ENCODE measurements around the gene B3GAT2.

The B3GAT2 gene

DNA sequence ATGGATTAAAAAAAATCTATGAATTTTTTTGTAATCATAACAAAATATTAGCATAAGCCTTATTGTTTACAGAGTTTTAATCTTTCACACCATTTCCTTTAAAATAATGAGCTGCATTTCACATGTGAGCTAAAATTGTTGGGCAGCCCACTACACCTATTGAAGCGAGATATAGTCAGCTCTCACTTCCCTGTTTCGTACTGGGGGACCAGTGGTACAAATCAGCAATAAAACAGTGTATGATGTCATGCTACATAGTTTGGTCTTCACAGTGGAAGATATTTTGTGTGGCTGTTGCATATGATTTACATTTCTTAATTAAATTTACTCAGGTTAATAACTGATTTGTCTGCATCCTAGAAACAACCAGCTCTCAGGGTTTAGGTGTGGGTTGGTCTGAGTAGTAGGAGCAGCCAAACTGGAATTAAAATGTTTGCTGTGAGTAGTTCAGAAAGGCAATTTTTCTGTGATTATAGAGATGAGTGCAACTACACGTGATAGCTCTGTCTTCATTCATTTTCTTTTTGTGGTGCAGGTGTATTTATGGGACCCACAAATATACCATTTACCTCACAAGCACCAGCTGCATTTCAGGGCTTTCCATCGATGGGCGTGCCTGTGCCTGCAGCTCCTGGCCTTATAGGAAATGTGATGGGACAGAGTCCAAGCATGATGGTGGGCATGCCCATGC is 99.3 kb downstream of the B3GAT2 start:
- no peak overlapping the region for H3K4me3 ChIP-seq (ENCODE audit: low read length)
- no peak for DNase-seq (ENCODE audit: low read depth)
- TF ChIP-seq CTCF (conservative IDR thresholded peaks at IDR 0.05; ENCODE audit: low read depth, low read length): no peak

DNA sequence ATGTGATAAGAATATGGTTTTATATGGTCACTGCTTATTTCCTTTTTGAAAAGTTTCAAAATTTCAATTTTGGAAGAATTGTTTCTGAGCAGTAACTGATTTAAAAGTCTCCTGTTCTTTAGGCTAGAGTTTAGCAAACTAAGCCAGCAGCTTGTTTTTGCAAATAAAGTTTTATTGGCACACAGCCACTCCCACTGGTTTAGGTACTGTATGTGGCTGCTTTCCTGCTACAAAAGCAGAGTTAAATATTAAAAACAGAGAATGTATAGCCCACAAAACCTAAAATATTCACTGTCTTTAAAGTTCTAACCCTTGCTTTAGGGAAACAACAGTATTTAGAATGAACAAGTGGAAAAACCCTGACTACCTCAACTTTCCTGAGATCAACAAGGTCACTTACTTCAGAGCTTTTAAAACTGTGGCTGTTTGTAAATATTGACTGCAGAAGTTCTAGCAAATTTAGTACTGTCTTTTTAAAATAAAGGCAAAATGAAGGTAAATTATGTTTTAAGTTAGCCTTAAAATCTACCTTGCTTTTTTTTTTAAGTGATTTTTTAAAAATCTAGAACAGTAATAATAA is 104.1 kb downstream of the B3GAT2 start:
- no peak for DNase-seq (ENCODE audit: low read depth)
- no peak overlapping the region for H3K4me3 ChIP-seq (ENCODE audit: low read length)
- no peak for TF ChIP-seq CTCF (conservative IDR thresholded peaks at IDR 0.05; ENCODE audit: low read depth, low read length)

DNA sequence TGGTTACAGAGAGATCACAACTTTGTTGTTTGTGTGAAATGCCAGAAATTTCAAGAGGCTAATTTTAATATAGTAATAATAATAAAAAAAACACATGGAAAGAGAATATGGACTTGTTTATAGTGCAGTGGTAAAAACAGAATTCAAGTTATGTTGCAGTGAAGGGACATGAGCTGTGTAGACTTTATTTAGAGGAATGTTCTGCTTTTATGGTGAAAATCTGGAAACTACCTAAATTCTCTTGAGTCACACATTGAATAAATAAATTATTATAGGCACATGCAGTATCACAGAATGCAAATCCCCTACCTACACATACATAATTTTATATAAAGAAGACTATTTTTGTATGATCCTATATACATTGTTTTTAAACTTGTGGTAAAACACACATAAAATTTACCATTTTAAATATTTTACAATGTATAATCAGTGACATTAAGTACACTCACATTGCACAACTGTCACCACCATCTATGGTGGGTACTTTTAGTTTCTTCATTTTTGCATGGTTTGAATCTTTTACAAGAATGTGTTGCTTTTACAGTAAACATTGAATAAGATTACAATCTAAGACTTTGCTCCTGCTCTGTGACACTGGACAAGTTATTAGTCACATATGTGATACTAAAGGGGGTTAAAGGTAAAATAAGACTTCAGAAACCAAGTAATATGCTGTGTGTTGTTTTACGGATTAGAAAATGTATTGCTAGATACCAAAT is 107.4 kb downstream of the B3GAT2 start:
- H3K4me3 ChIP-seq (ENCODE audit: low read length): no peak overlapping the region
- no peak for TF ChIP-seq CTCF (conservative IDR thresholded peaks at IDR 0.05; ENCODE audit: low read depth, low read length)
- no peak for DNase-seq (ENCODE audit: low read depth)

DNA sequence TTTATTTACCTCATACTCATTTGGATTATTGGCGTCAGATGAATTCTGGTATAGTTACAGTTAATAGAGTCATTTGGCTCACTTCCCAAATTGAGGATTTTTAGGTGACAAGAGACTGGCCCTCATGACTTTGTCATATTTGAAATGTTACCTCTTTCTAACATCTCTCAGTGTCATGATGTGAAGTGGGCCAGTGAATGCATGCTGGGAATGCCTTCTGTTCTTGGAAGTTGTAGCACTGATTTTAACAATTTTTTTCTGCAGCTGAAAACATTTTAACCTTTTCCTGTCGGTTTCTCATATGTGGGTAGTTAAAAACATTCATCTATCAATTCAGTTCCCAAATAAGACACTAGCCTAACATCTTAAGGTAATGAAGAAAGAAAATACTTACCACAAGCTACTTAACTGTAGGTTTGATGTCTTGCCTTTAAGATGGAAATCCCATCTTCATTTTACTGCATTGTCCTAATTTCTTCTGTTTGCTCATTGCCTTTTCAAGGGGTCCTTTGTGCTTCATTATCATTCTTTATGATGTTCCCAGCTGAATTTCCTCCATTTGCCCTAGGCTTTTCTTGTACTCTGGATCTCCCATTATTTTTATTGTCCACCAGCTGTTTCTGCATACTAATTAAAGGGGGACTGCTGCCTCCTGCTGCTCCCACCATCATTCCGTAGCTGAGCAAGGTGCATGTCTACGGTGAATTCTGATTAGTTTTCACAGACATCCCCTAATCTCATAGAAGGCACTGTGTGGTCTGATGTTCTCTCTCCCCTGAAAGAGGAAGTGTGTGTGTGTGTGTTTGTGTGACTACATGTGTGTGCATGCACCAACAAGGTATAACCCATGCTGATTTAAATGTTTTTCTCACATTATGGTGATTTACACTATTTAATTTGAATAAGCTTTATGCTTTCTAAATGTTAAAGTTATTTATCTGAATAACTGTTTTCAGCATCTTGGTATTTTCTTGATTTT is 109.5 kb downstream of the B3GAT2 start:
- no peak overlapping the region for H3K4me3 ChIP-seq (ENCODE audit: low read length)
- no peak for TF ChIP-seq CTCF (conservative IDR thresholded peaks at IDR 0.05; ENCODE audit: low read depth, low read length)
- no peak for DNase-seq (ENCODE audit: low read depth)

GRCh38 chr6:70846207-70846835 is 110.5 kb downstream of the B3GAT2 start:
- H3K4me3 ChIP-seq (ENCODE audit: low read length): no peak overlapping the region
- no peak for TF ChIP-seq CTCF (conservative IDR thresholded peaks at IDR 0.05; ENCODE audit: low read depth, low read length)
- no peak for DNase-seq (ENCODE audit: low read depth)

DNA sequence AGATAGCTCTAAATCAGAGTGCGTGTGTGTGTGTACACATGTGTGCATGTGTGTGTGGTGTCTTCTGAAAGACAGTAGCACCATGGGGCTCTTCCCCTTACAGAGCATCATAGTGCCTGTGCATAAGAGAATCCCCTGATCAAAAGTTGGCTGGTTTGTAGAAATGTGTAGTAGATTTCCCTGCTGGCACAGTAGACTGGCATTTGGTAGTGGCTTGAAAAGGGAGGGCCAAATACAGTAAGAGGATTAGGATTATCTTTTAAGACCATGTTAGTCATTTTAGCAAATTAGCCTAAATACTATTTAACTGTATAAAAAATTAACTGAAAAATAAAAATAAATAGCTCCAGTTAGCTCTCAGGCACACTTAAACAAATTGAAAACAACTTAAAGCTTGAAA is 112.6 kb downstream of the B3GAT2 start:
- no peak overlapping the region for H3K4me3 ChIP-seq (ENCODE audit: low read length)
- peak; percentile 54 for DNase-seq (ENCODE audit: low read depth)
- TF ChIP-seq CTCF (conservative IDR thresholded peaks at IDR 0.05; ENCODE audit: low read depth, low read length): no peak
